Anterior cingulate cortex (tissue), 58 donors: ENCODE results near the gene PYCARD.

Source experiments
- DNase-seq, 58 donors: peaks; one replicate each; lab custom pipeline; 2025; lab: John Stamatoyannopoulos, UW

PYCARD gene

GRCh38 chr16:31168848-31169247 is 33.7 kb downstream of the PYCARD start:
- DNase-seq = no peak

GRCh38 chr16:31167315-31167714 is 35.2 kb downstream of the PYCARD start:
- no peak for DNase-seq

- DNase-seq = peak in 2 of 58 donors; percentile 2 to 16
Observed at GRCh38 chr16:31157136-31157535, 45.4 kb downstream of the PYCARD start.
